Measurements from ENCODE around the gene ADD3.

Gene ADD3

GRCh38 chr10:110163192-110163773 lies 155.5 kb downstream of the ADD3 start:
- no peak overlapping the region for H3K4me3 ChIP-seq (ENCODE audit: low read depth, low read length)
- TF ChIP-seq MAX (IDR thresholded peaks at IDR 0.05; ENCODE audit: low read depth, low read length): no peak
- no peak for DNase-seq (ENCODE audit: low read depth)

GRCh38 chr10:110163841-110164240 lies 156.1 kb downstream of the ADD3 start:
- TF ChIP-seq CTCF (IDR thresholded peaks at IDR 0.05; ENCODE audit: low read depth, low read length): no peak
- no peak for TF ChIP-seq MAX (IDR thresholded peaks at IDR 0.05; ENCODE audit: low read depth, low read length)
- no peak for TF ChIP-seq MYC (IDR thresholded peaks at IDR 0.05; ENCODE audit: low read depth, low read length)
- no peak for TF ChIP-seq POLR2A (IDR thresholded peaks at IDR 0.05; ENCODE audit: extremely low read depth, insufficient read length)
- H3K4me3 ChIP-seq (ENCODE audit: low read depth, low read length): no peak overlapping the region
- no peak for DNase-seq (ENCODE audit: low read depth)

GRCh38 chr10:110165239-110165638 lies 157.5 kb downstream of the ADD3 start:
- TF ChIP-seq MYC (IDR thresholded peaks at IDR 0.05; ENCODE audit: low read depth, low read length) (no peak), POLR2A (IDR thresholded peaks at IDR 0.05; ENCODE audit: extremely low read depth, insufficient read length) (no peak), MAX (IDR thresholded peaks at IDR 0.05; ENCODE audit: low read depth, low read length) (no peak), CTCF (IDR thresholded peaks at IDR 0.05; ENCODE audit: low read depth, low read length) (no peak)
- no peak overlapping the region for H3K4me3 ChIP-seq (ENCODE audit: low read depth, low read length)
- no peak for DNase-seq (ENCODE audit: low read depth)

- TF ChIP-seq MAX (IDR thresholded peaks at IDR 0.05; ENCODE audit: low read depth, low read length) (no peak), MYC (IDR thresholded peaks at IDR 0.05; ENCODE audit: low read depth, low read length) (no peak), POLR2A (IDR thresholded peaks at IDR 0.05; ENCODE audit: extremely low read depth, insufficient read length) (no peak), CTCF (IDR thresholded peaks at IDR 0.05; ENCODE audit: low read depth, low read length) (no peak)
- H3K4me3 ChIP-seq (ENCODE audit: low read depth, low read length): no peak overlapping the region
- DNase-seq (ENCODE audit: low read depth): no peak
These were observed 159.4 kb downstream of the ADD3 start for GRCh38 chr10:110167149-110167548.

- TF ChIP-seq MAX (IDR thresholded peaks at IDR 0.05; ENCODE audit: low read depth, low read length) (no peak), MYC (IDR thresholded peaks at IDR 0.05; ENCODE audit: low read depth, low read length) (no peak), CTCF (IDR thresholded peaks at IDR 0.05; ENCODE audit: low read depth, low read length) (no peak), POLR2A (IDR thresholded peaks at IDR 0.05; ENCODE audit: extremely low read depth, insufficient read length) (no peak)
- no peak overlapping the region for H3K4me3 ChIP-seq (ENCODE audit: low read depth, low read length)
- peak; percentile 27 for DNase-seq (ENCODE audit: low read depth)
These were observed 161.1 kb downstream of the ADD3 start for GRCh38 chr10:110168601-110169481.

GRCh38 chr10:110169586-110169985 lies 161.8 kb downstream of the ADD3 start:
- no peak overlapping the region for H3K4me3 ChIP-seq (ENCODE audit: low read depth, low read length)
- DNase-seq (ENCODE audit: low read depth): no peak
- no peak for TF ChIP-seq MYC (IDR thresholded peaks at IDR 0.05; ENCODE audit: low read depth, low read length)
- no peak for TF ChIP-seq MAX (IDR thresholded peaks at IDR 0.05; ENCODE audit: low read depth, low read length)
- no peak for TF ChIP-seq CTCF (IDR thresholded peaks at IDR 0.05; ENCODE audit: low read depth, low read length)
- no peak for TF ChIP-seq POLR2A (IDR thresholded peaks at IDR 0.05; ENCODE audit: extremely low read depth, insufficient read length)

Measured in NB4 (cell line).